ENCODE measurements around the gene PCDH9.

PCDH9 gene

GRCh38 chr13:67004511-67004910, 225.6 kb downstream of the PCDH9 start:
- Histone ChIP-seq H3K9ac (ENCODE audit: low read depth, low read length) (no peak overlapping the region), H3K27me3 (ENCODE audit: control insufficient read depth, insufficient read depth, low read length) (no peaks in the 10 kb centered on the region), H3K36me3 (ENCODE audit: control insufficient read depth, insufficient read depth, low read length) (no peaks in the 10 kb centered on the region), H3K9me3 (ENCODE audit: control insufficient read depth, insufficient read depth, low read length) (no peaks in the 10 kb centered on the region), H3K4me1 (ENCODE audit: control insufficient read depth, insufficient read depth, low read length) (no peaks in the 10 kb centered on the region), H3K4me3 (ENCODE audit: low read depth, low read length) (no peak overlapping the region)

GRCh38 chr13:67003743-67004142, 226.4 kb downstream of the PCDH9 start:
- Histone ChIP-seq H3K4me1 (ENCODE audit: control insufficient read depth, insufficient read depth, low read length) (no peaks in the 10 kb centered on the region), H3K9me3 (ENCODE audit: control insufficient read depth, insufficient read depth, low read length) (no peaks in the 10 kb centered on the region), H3K9ac (ENCODE audit: low read depth, low read length) (no peak overlapping the region), H3K27me3 (ENCODE audit: control insufficient read depth, insufficient read depth, low read length) (no peaks in the 10 kb centered on the region), H3K36me3 (ENCODE audit: control insufficient read depth, insufficient read depth, low read length) (no peaks in the 10 kb centered on the region), H3K4me3 (ENCODE audit: low read depth, low read length) (no peak overlapping the region)

- Histone ChIP-seq H3K4me1 (ENCODE audit: control insufficient read depth, insufficient read depth, low read length) (no peaks in the 10 kb centered on the region), H3K36me3 (ENCODE audit: control insufficient read depth, insufficient read depth, low read length) (no peaks in the 10 kb centered on the region), H3K9ac (ENCODE audit: low read depth, low read length) (no peak overlapping the region), H3K27me3 (ENCODE audit: control insufficient read depth, insufficient read depth, low read length) (no peaks in the 10 kb centered on the region), H3K4me3 (ENCODE audit: low read depth, low read length) (no peak overlapping the region), H3K9me3 (ENCODE audit: control insufficient read depth, insufficient read depth, low read length) (no peaks in the 10 kb centered on the region)
Measured at GRCh38 chr13:67001363-67001762, 228.8 kb downstream of the PCDH9 start.

DNA sequence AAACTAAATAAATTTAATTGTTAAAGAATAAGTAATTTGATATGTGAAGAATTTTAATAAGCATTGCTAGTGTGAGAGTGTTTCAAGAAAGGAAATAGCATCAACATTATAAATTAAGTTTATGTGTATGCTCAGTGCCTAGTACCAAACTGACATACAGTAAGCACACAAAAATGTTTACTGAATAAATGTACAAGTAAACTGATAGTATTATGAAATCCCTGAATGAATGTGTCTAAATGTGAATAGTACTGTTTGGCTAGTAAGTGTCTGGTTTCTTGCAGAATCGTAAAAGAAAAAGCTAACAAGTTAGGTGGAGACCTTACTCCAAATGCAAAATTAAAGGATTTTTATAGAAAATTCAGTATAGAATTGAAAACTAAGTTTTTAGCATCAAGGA, 233.6 kb downstream of the PCDH9 start:
- H3K9me3 ChIP-seq (ENCODE audit: control insufficient read depth, insufficient read depth, low read length) = no peaks in the 10 kb centered on the region
- H3K9ac ChIP-seq (ENCODE audit: low read depth, low read length) = no peak overlapping the region
- H3K4me1 ChIP-seq (ENCODE audit: control insufficient read depth, insufficient read depth, low read length) = no peaks in the 10 kb centered on the region
- H3K36me3 ChIP-seq (ENCODE audit: control insufficient read depth, insufficient read depth, low read length) = no peaks in the 10 kb centered on the region
- no peaks in the 10 kb centered on the region for H3K27me3 ChIP-seq (ENCODE audit: control insufficient read depth, insufficient read depth, low read length)
- no peak overlapping the region for H3K4me3 ChIP-seq (ENCODE audit: low read depth, low read length)

DNA sequence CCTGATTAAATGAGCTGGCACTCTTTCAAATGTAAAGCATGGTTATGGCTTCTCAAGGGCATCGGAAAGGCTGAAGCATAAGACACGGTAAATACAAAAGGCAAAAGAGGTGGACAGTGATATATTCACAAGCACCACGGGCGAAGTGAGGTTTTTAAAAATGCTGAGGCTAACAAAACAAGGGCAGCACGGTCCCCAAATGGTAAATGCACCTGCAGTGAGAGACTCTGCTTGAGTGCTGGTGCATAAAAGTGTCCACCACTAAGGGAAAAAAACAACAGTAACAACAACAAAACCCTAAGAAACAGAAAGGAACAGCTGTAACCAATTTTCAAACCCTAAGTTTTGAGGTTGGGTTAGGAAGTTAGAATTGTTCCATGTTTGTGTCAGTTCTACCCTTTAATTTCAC, 234.9 kb downstream of the PCDH9 start:
- H3K9ac ChIP-seq (ENCODE audit: low read depth, low read length) = no peak overlapping the region
- H3K9me3 ChIP-seq (ENCODE audit: control insufficient read depth, insufficient read depth, low read length) = no peaks in the 10 kb centered on the region
- H3K27me3 ChIP-seq (ENCODE audit: control insufficient read depth, insufficient read depth, low read length) = no peaks in the 10 kb centered on the region
- H3K4me3 ChIP-seq (ENCODE audit: low read depth, low read length) = no peak overlapping the region
- H3K36me3 ChIP-seq (ENCODE audit: control insufficient read depth, insufficient read depth, low read length) = no peaks in the 10 kb centered on the region
- H3K4me1 ChIP-seq (ENCODE audit: control insufficient read depth, insufficient read depth, low read length) = no peaks in the 10 kb centered on the region

- Histone ChIP-seq H3K9me3 (ENCODE audit: control insufficient read depth, insufficient read depth, low read length) (no peaks in the 10 kb centered on the region), H3K4me1 (ENCODE audit: control insufficient read depth, insufficient read depth, low read length) (no peaks in the 10 kb centered on the region), H3K36me3 (ENCODE audit: control insufficient read depth, insufficient read depth, low read length) (no peaks in the 10 kb centered on the region), H3K27me3 (ENCODE audit: control insufficient read depth, insufficient read depth, low read length) (no peaks in the 10 kb centered on the region), H3K4me3 (ENCODE audit: low read depth, low read length) (no peak overlapping the region), H3K9ac (ENCODE audit: low read depth, low read length) (no peak overlapping the region)
Measured at GRCh38 chr13:66994517-66995202, 235.5 kb downstream of the PCDH9 start.

GRCh38 chr13:66994097-66994496, 236.0 kb downstream of the PCDH9 start:
- H3K4me1 ChIP-seq (ENCODE audit: control insufficient read depth, insufficient read depth, low read length) = no peaks in the 10 kb centered on the region
- no peaks in the 10 kb centered on the region for H3K36me3 ChIP-seq (ENCODE audit: control insufficient read depth, insufficient read depth, low read length)
- H3K9ac ChIP-seq (ENCODE audit: low read depth, low read length) = no peak overlapping the region
- no peaks in the 10 kb centered on the region for H3K9me3 ChIP-seq (ENCODE audit: control insufficient read depth, insufficient read depth, low read length)
- no peaks in the 10 kb centered on the region for H3K27me3 ChIP-seq (ENCODE audit: control insufficient read depth, insufficient read depth, low read length)
- H3K4me3 ChIP-seq (ENCODE audit: low read depth, low read length) = peak overlapping the region; percentile 27

GRCh38 chr13:66992719-66993118, 237.4 kb downstream of the PCDH9 start:
- no peaks in the 10 kb centered on the region for H3K4me1 ChIP-seq (ENCODE audit: control insufficient read depth, insufficient read depth, low read length)
- H3K9ac ChIP-seq (ENCODE audit: low read depth, low read length) = no peak overlapping the region
- H3K4me3 ChIP-seq (ENCODE audit: low read depth, low read length) = no peak overlapping the region
- no peaks in the 10 kb centered on the region for H3K27me3 ChIP-seq (ENCODE audit: control insufficient read depth, insufficient read depth, low read length)
- no peaks in the 10 kb centered on the region for H3K9me3 ChIP-seq (ENCODE audit: control insufficient read depth, insufficient read depth, low read length)
- no peaks in the 10 kb centered on the region for H3K36me3 ChIP-seq (ENCODE audit: control insufficient read depth, insufficient read depth, low read length)

DNA sequence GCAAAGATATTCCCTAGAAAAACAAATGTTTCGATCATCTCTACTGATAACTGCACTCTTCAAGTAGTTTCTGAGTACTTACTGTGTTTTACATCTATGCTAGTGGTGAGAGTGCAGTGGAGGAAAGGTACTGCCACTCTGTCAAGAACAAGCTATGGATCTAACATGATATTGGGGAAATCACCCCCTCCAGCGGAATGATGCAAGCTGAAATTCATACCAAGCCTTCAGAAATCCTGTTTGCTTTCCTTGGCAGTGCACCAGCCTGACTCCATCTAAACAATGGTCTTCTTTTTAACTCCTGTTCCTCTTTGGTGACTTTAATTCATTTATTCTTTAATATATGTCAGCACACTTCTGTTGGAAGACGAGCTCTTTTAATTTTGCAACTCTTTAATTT, 238.0 kb downstream of the PCDH9 start:
- H3K4me1 ChIP-seq (ENCODE audit: control insufficient read depth, insufficient read depth, low read length) = no peaks in the 10 kb centered on the region
- no peaks in the 10 kb centered on the region for H3K27me3 ChIP-seq (ENCODE audit: control insufficient read depth, insufficient read depth, low read length)
- H3K9me3 ChIP-seq (ENCODE audit: control insufficient read depth, insufficient read depth, low read length) = no peaks in the 10 kb centered on the region
- H3K9ac ChIP-seq (ENCODE audit: low read depth, low read length) = no peak overlapping the region
- no peak overlapping the region for H3K4me3 ChIP-seq (ENCODE audit: low read depth, low read length)
- no peaks in the 10 kb centered on the region for H3K36me3 ChIP-seq (ENCODE audit: control insufficient read depth, insufficient read depth, low read length)

- Histone ChIP-seq H3K4me3 (ENCODE audit: low read depth, low read length) (no peak overlapping the region), H3K9ac (ENCODE audit: low read depth, low read length) (no peak overlapping the region), H3K4me1 (ENCODE audit: control insufficient read depth, insufficient read depth, low read length) (no peaks in the 10 kb centered on the region), H3K9me3 (ENCODE audit: control insufficient read depth, insufficient read depth, low read length) (no peaks in the 10 kb centered on the region), H3K27me3 (ENCODE audit: control insufficient read depth, insufficient read depth, low read length) (no peaks in the 10 kb centered on the region), H3K36me3 (ENCODE audit: control insufficient read depth, insufficient read depth, low read length) (no peaks in the 10 kb centered on the region)
Measured at GRCh38 chr13:66984241-66984640, 245.9 kb downstream of the PCDH9 start.

DNA sequence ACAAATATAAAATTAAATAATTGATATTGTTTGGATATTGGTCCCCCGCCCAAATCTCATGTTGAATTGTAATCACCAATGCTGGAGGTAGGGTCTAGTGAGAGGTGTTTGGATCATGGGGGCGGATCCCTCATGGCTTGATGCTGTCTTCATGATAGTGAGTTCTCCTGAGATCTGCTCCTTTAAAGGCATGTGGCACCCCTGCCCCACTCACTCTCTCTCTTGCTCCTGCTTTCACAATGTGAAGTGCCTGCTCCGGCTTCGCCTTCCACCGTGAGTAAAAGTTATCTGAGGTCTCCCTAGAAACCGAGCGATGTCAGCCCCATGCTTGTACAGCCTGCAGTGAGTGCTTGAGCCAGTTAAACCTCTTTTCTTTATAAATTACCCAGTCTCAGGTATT, 248.2 kb downstream of the PCDH9 start:
- Histone ChIP-seq H3K27me3 (ENCODE audit: control insufficient read depth, insufficient read depth, low read length) (no peaks in the 10 kb centered on the region), H3K9ac (ENCODE audit: low read depth, low read length) (no peak overlapping the region), H3K9me3 (ENCODE audit: control insufficient read depth, insufficient read depth, low read length) (no peaks in the 10 kb centered on the region), H3K4me1 (ENCODE audit: control insufficient read depth, insufficient read depth, low read length) (no peaks in the 10 kb centered on the region), H3K36me3 (ENCODE audit: control insufficient read depth, insufficient read depth, low read length) (no peaks in the 10 kb centered on the region), H3K4me3 (ENCODE audit: low read depth, low read length) (no peak overlapping the region)

- peaks cover 4% of the 10 kb centered on the region for H3K4me1 ChIP-seq (ENCODE audit: control insufficient read depth, insufficient read depth, low read length)
- H3K36me3 ChIP-seq (ENCODE audit: control insufficient read depth, insufficient read depth, low read length) = no peaks in the 10 kb centered on the region
- no peaks in the 10 kb centered on the region for H3K27me3 ChIP-seq (ENCODE audit: control insufficient read depth, insufficient read depth, low read length)
- H3K4me3 ChIP-seq (ENCODE audit: low read depth, low read length) = no peak overlapping the region
- no peak overlapping the region for H3K9ac ChIP-seq (ENCODE audit: low read depth, low read length)
- no peaks in the 10 kb centered on the region for H3K9me3 ChIP-seq (ENCODE audit: control insufficient read depth, insufficient read depth, low read length)
Measured at GRCh38 chr13:66977161-66977560, 253.0 kb downstream of the PCDH9 start.
